Measurements from ENCODE around the gene FAM107A.

The FAM107A gene

GRCh38 chr3:58521917-58522631, 55.1 kb downstream of the FAM107A start:
- TF ChIP-seq Cebpa-rat (IDR thresholded peaks at IDR 0.05): no peak

GRCh38 chr3:58521336-58521670, 55.9 kb downstream of the FAM107A start:
- no peaks in the 10 kb centered on the region for H3K4me1 ChIP-seq
- no peak for TF ChIP-seq Cebpa-rat (IDR thresholded peaks at IDR 0.05)
- H3K4me3 ChIP-seq: no peak overlapping the region
- no peak overlapping the region for H3K4me2 ChIP-seq
- no peaks in the 10 kb centered on the region for H3K9me3 ChIP-seq
- H3K27me3 ChIP-seq: no peaks in the 10 kb centered on the region
- no peak overlapping the region for H3K27ac ChIP-seq
- no peaks in the 10 kb centered on the region for H4K20me1 ChIP-seq
- H3K36me3 ChIP-seq: no peaks in the 10 kb centered on the region
- no peak overlapping the region for H3K9ac ChIP-seq

More at GRCh38 chr3:58521917-58522631, 55.1 kb downstream of the FAM107A start:
- no peak overlapping the region for H3K4me2 ChIP-seq
- H3K4me1 ChIP-seq: no peaks in the 10 kb centered on the region
- H3K4me3 ChIP-seq: no peak overlapping the region
- H4K20me1 ChIP-seq: no peaks in the 10 kb centered on the region
- no peaks in the 10 kb centered on the region for H3K36me3 ChIP-seq
- H3K27me3 ChIP-seq: no peaks in the 10 kb centered on the region
- no peaks in the 10 kb centered on the region for H3K9me3 ChIP-seq
- H3K9ac ChIP-seq: no peak overlapping the region
- no peak overlapping the region for H3K27ac ChIP-seq

DNA sequence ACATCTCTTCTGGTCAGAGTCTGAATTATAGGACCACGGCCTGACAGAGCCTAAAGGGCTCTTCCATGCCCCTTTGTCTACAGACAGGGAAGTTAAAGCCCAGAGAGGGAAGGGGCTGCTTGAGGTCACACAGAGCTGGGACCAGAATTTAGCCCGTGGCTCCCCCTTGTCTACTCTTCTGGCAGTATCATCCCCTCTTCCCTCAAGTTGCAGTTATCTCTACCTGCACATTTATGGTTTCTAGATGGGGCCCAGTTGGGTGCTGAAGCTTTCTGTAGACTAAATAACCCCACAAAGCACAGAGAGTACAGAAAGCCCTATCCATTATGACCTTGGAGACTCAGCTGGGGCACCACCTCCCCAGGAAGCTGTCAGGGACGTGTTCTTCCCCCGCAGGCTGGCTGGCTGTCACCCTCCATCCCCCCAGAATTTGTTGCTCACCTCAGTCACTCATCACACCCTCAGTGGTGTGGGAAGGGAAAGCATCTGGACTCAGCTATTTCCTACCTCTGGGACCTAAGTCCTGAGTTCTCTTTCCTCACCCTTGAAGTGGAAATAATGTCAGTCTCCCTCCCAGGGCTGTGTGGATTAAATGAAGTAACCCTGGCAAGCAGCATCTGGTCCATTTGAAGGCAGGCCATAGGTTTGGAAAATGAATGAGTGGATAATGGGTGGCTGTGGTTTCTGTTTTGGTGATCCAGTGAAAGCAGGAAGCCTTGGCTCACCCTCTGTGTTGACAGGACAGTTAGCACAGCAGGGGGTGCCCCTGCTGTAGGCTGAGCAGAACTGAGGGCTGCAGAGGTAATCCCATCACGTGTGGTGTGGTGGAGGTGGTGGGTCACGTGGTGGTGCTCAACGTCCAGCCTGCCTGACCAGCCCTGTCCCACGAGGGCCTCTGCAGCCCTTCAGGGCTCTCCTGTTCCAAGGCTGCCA, 56.5 kb downstream of the FAM107A start:
- Histone ChIP-seq H3K27ac (no peak overlapping the region), H3K9me3 (no peaks in the 10 kb centered on the region), H4K20me1 (no peaks in the 10 kb centered on the region), H3K4me3 (no peak overlapping the region), H3K9ac (no peak overlapping the region), H3K36me3 (no peaks in the 10 kb centered on the region), H3K27me3 (no peaks in the 10 kb centered on the region), H3K4me2 (no peak overlapping the region), H3K4me1 (no peaks in the 10 kb centered on the region)
- no peak for TF ChIP-seq Cebpa-rat (IDR thresholded peaks at IDR 0.05)

DNA sequence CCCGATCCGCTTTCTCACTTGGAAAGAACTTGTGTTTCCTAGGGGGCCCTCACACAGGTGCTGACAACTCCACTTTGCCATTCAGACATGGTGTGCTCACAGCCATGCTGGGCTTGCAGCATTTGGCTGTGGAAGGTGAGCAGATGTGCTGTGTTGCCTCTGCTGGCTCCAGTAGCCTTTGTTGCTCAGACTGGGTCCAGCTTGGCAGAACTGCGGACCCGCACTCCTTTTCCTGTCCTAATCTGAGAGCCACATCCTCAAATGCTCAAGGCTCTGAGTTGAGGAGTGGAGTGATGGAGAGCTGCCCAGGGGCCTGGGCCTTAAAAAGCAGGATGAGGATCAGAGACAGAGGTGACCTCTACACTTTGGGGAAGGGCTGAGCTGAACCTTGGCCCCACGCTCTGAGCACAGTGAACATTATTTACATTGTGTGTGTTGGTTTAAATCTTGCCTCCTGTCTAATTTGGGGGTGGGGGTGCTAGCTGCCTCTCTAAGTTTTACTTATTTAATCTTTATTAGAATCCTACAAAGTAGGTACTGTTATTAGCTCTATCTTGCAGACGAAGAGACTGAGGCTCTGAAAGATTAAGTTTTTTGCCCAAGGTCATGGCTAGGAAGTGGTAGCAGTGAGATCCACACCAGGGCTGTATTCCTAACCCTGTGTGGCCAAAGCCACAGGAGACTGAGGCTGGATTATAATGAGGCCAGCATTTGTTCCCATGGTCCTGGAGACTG, 57.4 kb downstream of the FAM107A start:
- no peak for TF ChIP-seq Cebpa-rat (IDR thresholded peaks at IDR 0.05)
- Histone ChIP-seq H3K4me3 (no peak overlapping the region), H3K27ac (no peak overlapping the region), H4K20me1 (no peaks in the 10 kb centered on the region), H3K9ac (no peak overlapping the region), H3K9me3 (no peaks in the 10 kb centered on the region), H3K4me2 (no peak overlapping the region), H3K36me3 (no peaks in the 10 kb centered on the region), H3K27me3 (no peaks in the 10 kb centered on the region), H3K4me1 (no peaks in the 10 kb centered on the region)

DNA sequence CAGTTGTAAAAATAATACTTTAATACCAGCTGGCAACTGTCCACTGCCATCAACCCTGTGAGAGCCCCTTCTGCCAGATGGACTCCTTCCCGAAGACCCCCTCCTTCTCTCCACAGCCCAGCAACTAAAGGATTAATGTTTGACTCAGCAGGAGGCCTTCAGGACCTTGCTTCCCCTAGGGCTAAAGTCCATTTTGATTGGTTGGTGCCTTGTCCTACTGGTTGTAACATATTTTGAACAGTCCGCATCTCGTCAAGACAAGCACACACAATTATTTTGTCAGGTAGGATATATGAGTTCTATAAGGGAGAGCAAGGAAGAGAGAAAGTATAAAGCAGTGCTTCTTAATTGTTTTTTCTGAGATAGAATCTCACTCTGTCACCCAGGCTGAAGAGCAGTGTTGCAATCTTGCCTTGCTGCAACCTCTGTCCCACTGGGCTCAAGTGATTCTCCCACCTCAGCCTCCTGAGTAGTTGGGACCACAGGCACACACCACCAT, 58.9 kb downstream of the FAM107A start:
- no peaks in the 10 kb centered on the region for H4K20me1 ChIP-seq
- H3K4me3 ChIP-seq: no peak overlapping the region
- H3K36me3 ChIP-seq: no peaks in the 10 kb centered on the region
- H3K27ac ChIP-seq: no peak overlapping the region
- H3K4me2 ChIP-seq: no peak overlapping the region
- H3K9me3 ChIP-seq: no peaks in the 10 kb centered on the region
- no peaks in the 10 kb centered on the region for H3K4me1 ChIP-seq
- no peak overlapping the region for H3K9ac ChIP-seq
- no peaks in the 10 kb centered on the region for H3K27me3 ChIP-seq
- no peak for TF ChIP-seq Cebpa-rat (IDR thresholded peaks at IDR 0.05)

GRCh38 chr3:58514405-58514804, 62.8 kb downstream of the FAM107A start:
- H3K27me3 ChIP-seq: no peaks in the 10 kb centered on the region
- H3K9ac ChIP-seq: no peak overlapping the region
- no peaks in the 10 kb centered on the region for H3K4me1 ChIP-seq
- TF ChIP-seq Cebpa-rat (IDR thresholded peaks at IDR 0.05): no peak
- H3K4me3 ChIP-seq: no peak overlapping the region
- H4K20me1 ChIP-seq: no peaks in the 10 kb centered on the region
- no peak overlapping the region for H3K27ac ChIP-seq
- no peaks in the 10 kb centered on the region for H3K9me3 ChIP-seq
- H3K4me2 ChIP-seq: no peak overlapping the region
- no peaks in the 10 kb centered on the region for H3K36me3 ChIP-seq
